ENCODE measurements around the gene CHI3L2. TPM values are rescaled to one million over a fixed set of nuclear protein-coding genes. Genes with fewer than 3 reads are reported as not detected.
A peak's percentile ranks its signal among the peaks of the same experiment; 100 is the strongest.

Gene CHI3L2
- total and polyA plus RNA-seq, 2 of the 13 experiments (the other 11 are each of a cell fraction or from before 2014, with no cell fraction given), result 0.46 to 1.7 TPM

DNA sequence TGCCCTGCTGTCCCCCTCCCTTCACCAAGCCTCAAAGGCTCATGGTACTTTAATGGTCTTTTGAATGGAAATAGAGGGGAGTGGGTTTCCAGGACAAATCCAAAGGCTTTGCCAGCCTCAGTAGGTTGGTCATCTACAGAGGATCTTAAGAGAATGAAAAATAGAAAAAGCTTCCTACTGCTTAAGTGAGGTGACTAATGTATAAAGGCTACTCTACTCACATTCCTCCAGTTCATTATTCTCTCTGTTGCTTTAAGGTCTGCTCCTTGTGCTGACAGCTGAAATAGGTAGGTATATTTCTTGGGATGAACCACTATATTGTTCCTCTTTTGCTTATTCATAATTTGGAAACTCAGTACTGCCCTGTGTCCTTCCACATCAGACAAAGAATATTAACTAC is 52.8 kb downstream of the CHI3L2 start:
- no peak for FAIRE-seq
- POLR2A ChIA-PET, result no interaction called here

DNA sequence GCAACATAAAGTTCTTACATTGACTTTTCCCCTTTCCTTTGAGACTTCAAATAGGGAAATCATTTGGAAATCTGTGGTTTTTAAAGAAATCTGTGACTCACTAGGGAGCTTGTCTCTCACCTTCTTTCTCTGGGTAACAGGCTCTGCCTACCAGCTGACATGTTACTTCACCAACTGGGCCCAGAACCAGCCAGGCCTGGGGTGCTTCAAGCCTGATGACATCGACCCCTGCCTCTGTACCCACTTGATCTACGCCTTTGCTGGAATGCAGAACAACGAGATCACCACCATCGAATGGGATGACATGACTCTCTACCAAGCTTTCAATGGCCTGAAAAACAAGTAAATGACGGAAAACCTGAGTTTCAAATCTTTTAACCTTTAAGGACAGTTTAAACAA is 53.9 kb downstream of the CHI3L2 start:
- Histone ChIP-seq H3K27me3 (ENCODE audit: control insufficient read depth in 1 of 2, insufficient read depth in 2 of 2, low read length in 2 of 2) (no peaks in the 10 kb centered on the region), H3K4me3 (replicated peaks in 1 of 3; ENCODE audit: insufficient read depth in 1 of 3, low read depth in 2 of 3, low read length in 3 of 3) (no peak overlapping the region), H3K4me1 (ENCODE audit: insufficient read depth, low read length) (peaks cover 28% of the 10 kb centered on the region), H3K79me2 (ENCODE audit: insufficient read depth, low read length) (no peaks in the 10 kb centered on the region), H4K20me1 (ENCODE audit: insufficient read depth, low read length) (no peaks in the 10 kb centered on the region), H3K4me2 (ENCODE audit: low read depth, low read length) (no peak overlapping the region), H2AFZ (ENCODE audit: low read length) (no peak overlapping the region), H3K9ac (ENCODE audit: insufficient read depth, low read depth, low read length) (no peak overlapping the region), H3K36me3 (replicated peaks in 1 of 2; ENCODE audit: control insufficient read depth in 1 of 2, insufficient read depth in 2 of 2, low read length in 2 of 2) (no peaks in the 10 kb centered on the region), H3K9me3 (ENCODE audit: low read length) (no peaks in the 10 kb centered on the region), H3K27ac (ENCODE audit: extremely low read length, insufficient read depth, low read length) (no peak overlapping the region)
- no TSS peak for BruUV-seq (replicated peaks)
- DNase-seq (ENCODE audit: low spot score) (no peak), ATAC-seq (no peak), FAIRE-seq (no peak)
- TF ChIP-seq MAFK (conservative IDR thresholded peaks at IDR 0.05 in 1 of 2, IDR thresholded peaks at IDR 0.05 in 1 of 2; ENCODE audit: low read length in 2 of 2), result no peak
- no peak for TF ChIP-seq NCOA2 (CRISPR knock-in tag; IDR thresholded peaks at IDR 0.05)
- ChIA-PET CTCF (ENCODE audit: low intra/inter-chr PET ratio, low total read pairs) (no interaction called here), POLR2A (no interaction called here)
- in situ Hi-C loops (cut with HindIII; ENCODE audit: extremely low pct_ligation_motif_present, low pct_unique_long_range_greater_than_20kb) (no loop called here), intact Hi-C loops (cut with micrococcal nuclease; ENCODE audit: unreplicated experiment) (no loop called here)
- 48% methylated on average over 5 of the region's 5 CpGs for WGBS (ENCODE audit: low lambda C conversion rate)

More for the DNA sequence above, 52.8 kb downstream of the CHI3L2 start:
- no peaks in the 10 kb centered on the region for H4K20me1 ChIP-seq (ENCODE audit: insufficient read depth, low read length)
- H3K4me1 ChIP-seq (ENCODE audit: insufficient read depth, low read length), result peaks cover 19% of the 10 kb centered on the region
- no peak for TF ChIP-seq ZNF121 (CRISPR knock-in tag; IDR thresholded peaks at IDR 0.05)
- no peaks in the 10 kb centered on the region for H3K79me2 ChIP-seq (ENCODE audit: insufficient read depth, low read length)
- no peak overlapping the region for H2AFZ ChIP-seq (ENCODE audit: low read length)
- intact Hi-C loops (cut with micrococcal nuclease; ENCODE audit: unreplicated experiment), result no loop called here
- DNase-seq (ENCODE audit: low spot score) (no peak), ATAC-seq (no peak)
- BruUV-seq (replicated peaks), result no TSS peak
- in situ Hi-C loops (cut with HindIII; ENCODE audit: extremely low pct_ligation_motif_present, low pct_unique_long_range_greater_than_20kb), result no loop called here
- no peak overlapping the region for H3K4me2 ChIP-seq (ENCODE audit: low read depth, low read length)
- H3K9ac ChIP-seq (ENCODE audit: insufficient read depth, low read depth, low read length), result no peak overlapping the region
- no peaks in the 10 kb centered on the region for H3K9me3 ChIP-seq (ENCODE audit: low read length)
- no peak overlapping the region for H3K27ac ChIP-seq (ENCODE audit: extremely low read length, insufficient read depth, low read length)
- no peak overlapping the region for H3K4me3 ChIP-seq (replicated peaks in 1 of 3; ENCODE audit: insufficient read depth in 1 of 3, low read depth in 2 of 3, low read length in 3 of 3)
- CTCF ChIA-PET (ENCODE audit: low intra/inter-chr PET ratio, low total read pairs), result no interaction called here
- H3K27me3 ChIP-seq (ENCODE audit: control insufficient read depth in 1 of 2, insufficient read depth in 2 of 2, low read length in 2 of 2), result no peaks in the 10 kb centered on the region
- H3K36me3 ChIP-seq (replicated peaks in 1 of 2; ENCODE audit: control insufficient read depth in 1 of 2, insufficient read depth in 2 of 2, low read length in 2 of 2), result no peaks in the 10 kb centered on the region

DNA sequence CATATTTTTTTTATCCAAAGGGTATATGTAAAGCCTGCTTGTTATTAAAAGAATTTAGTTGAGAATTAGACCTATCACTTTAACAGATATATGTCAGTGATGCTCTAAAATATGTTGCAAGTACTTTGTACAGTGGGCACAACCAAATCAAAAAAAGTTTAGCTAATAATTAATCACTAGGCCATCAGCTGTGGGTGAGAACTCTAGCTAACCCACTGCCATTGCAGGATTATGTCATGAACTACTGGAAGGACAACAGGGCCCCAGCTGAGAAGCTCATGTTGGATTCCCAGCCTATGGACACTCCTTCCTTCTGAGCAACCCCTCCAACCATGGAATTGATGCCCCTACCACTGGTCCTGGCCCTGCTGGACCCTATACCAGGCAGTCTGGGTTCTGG is 56.3 kb downstream of the CHI3L2 start:
- no peaks in the 10 kb centered on the region for H3K79me2 ChIP-seq (ENCODE audit: insufficient read depth, low read length)
- no peaks in the 10 kb centered on the region for H4K20me1 ChIP-seq (ENCODE audit: insufficient read depth, low read length)
- peak; percentile 7 for DNase-seq (ENCODE audit: low spot score)
- ChIA-PET CTCF (ENCODE audit: low intra/inter-chr PET ratio, low total read pairs) (no interaction called here), POLR2A (no interaction called here)
- no peak overlapping the region for H3K27ac ChIP-seq (ENCODE audit: extremely low read length, insufficient read depth, low read length)
- in situ Hi-C loops (cut with HindIII; ENCODE audit: extremely low pct_ligation_motif_present, low pct_unique_long_range_greater_than_20kb) (no loop called here), intact Hi-C loops (cut with micrococcal nuclease; ENCODE audit: unreplicated experiment) (no loop called here)
- no peak overlapping the region for H3K4me3 ChIP-seq (replicated peaks in 1 of 3; ENCODE audit: insufficient read depth in 1 of 3, low read depth in 2 of 3, low read length in 3 of 3)
- ATAC-seq, result peak; percentile 66
- H3K4me1 ChIP-seq (ENCODE audit: insufficient read depth, low read length), result peaks cover 32% of the 10 kb centered on the region
- H2AFZ ChIP-seq (ENCODE audit: low read length), result no peak overlapping the region
- BruUV-seq (replicated peaks), result no TSS peak
- no peaks in the 10 kb centered on the region for H3K36me3 ChIP-seq (replicated peaks in 1 of 2; ENCODE audit: control insufficient read depth in 1 of 2, insufficient read depth in 2 of 2, low read length in 2 of 2)
- no peaks in the 10 kb centered on the region for H3K9me3 ChIP-seq (ENCODE audit: low read length)
- no peak overlapping the region for H3K4me2 ChIP-seq (ENCODE audit: low read depth, low read length)
- FAIRE-seq, result no peak
- 0 out of 5 replicates have a peak, but pooled peaks cover 0 to 2% of the 10 kb centered on the region in 2 experiments for H3K27me3 ChIP-seq (ENCODE audit: control insufficient read depth in 1 of 2, insufficient read depth in 2 of 2, low read length in 2 of 2)
- H3K9ac ChIP-seq (ENCODE audit: insufficient read depth, low read depth, low read length), result no peak overlapping the region
- no peak for TF ChIP-seq RFX5 (IDR thresholded peaks at IDR 0.05; ENCODE audit: low read depth, low read length)
- no peak for TF ChIP-seq ZNF3 (CRISPR knock-in tag; IDR thresholded peaks at IDR 0.05)
- TF ChIP-seq, protein P1, sequence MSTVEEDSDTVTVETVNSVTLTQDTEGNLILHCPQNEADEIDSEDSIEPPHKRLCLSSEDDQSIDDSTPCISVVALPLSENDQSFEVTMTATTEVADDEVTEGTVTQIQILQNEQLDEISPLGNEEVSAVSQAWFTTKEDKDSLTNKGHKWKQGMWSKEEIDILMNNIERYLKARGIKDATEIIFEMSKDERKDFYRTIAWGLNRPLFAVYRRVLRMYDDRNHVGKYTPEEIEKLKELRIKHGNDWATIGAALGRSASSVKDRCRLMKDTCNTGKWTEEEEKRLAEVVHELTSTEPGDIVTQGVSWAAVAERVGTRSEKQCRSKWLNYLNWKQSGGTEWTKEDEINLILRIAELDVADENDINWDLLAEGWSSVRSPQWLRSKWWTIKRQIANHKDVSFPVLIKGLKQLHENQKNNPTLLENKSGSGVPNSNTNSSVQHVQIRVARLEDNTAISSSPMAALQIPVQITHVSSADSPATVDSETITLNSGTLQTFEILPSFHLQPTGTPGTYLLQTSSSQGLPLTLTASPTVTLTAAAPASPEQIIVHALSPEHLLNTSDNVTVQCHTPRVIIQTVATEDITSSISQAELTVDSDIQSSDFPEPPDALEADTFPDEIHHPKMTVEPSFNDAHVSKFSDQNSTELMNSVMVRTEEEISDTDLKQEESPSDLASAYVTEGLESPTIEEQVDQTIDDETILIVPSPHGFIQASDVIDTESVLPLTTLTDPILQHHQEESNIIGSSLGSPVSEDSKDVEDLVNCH (CRISPR knock-in tag; IDR thresholded peaks at IDR 0.05), result no peak
- no peak for TF ChIP-seq JUNB (CRISPR knock-in tag; IDR thresholded peaks at IDR 0.05; ENCODE audit: borderline replicate concordance)
- TF ChIP-seq, protein P2, sequence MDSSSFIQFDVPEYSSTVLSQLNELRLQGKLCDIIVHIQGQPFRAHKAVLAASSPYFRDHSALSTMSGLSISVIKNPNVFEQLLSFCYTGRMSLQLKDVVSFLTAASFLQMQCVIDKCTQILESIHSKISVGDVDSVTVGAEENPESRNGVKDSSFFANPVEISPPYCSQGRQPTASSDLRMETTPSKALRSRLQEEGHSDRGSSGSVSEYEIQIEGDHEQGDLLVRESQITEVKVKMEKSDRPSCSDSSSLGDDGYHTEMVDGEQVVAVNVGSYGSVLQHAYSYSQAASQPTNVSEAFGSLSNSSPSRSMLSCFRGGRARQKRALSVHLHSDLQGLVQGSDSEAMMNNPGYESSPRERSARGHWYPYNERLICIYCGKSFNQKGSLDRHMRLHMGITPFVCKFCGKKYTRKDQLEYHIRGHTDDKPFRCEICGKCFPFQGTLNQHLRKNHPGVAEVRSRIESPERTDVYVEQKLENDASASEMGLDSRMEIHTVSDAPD (CRISPR knock-in tag; IDR thresholded peaks at IDR 0.05), result no peak
- TF ChIP-seq FLYWCH1 (CRISPR knock-in tag; IDR thresholded peaks at IDR 0.05), result no peak
- TF ChIP-seq ZNF674 (CRISPR knock-in tag; IDR thresholded peaks at IDR 0.05; ENCODE audit: low read depth), result no peak

Measured in HepG2 (cell line).